Testis (tissue), 3 donors: ENCODE results near the gene SPATA32. TPM values are rescaled to one million over a fixed set of nuclear protein-coding genes. Genes with fewer than 3 reads are reported as not detected.

Experiments
- DNase-seq: peaks from one replicate; pipeline ENCODE4 v3.0.0-alpha.2; 2019
- H3K27ac ChIP-seq, 2 donors: fragments of 200-600 bp; sonication (generic); one replicate each; pipeline ENCODE4 v1.5.1; 2019
- H3K27me3 ChIP-seq: fragments of 200-600 bp; sonication (generic); one replicate; pipeline ENCODE4 v1.5.1; 2019
- H3K36me3 ChIP-seq: fragments of 200-600 bp; sonication (generic); one replicate; pipeline ENCODE4 v1.5.1; 2017; ENCODE audit warnings: low read depth; ENCODE audit errors: missing control alignments
- H3K4me1 ChIP-seq: fragments of 200-600 bp; sonication (generic); one replicate; pipeline ENCODE4 v1.5.1; 2019
- H3K4me3 ChIP-seq, 2 donors: fragments of 200-600 bp; sonication (generic); one replicate each; pipeline ENCODE4 v1.5.1; 2017 to 2019
- H3K9me3 ChIP-seq: fragments of 200-600 bp; sonication (generic); one replicate; pipeline ENCODE4 v1.5.1; 2017
- CTCF ChIP-seq, 3 experiments: fragments of 450-650 bp in 2 of 3; fragments of 200-600 bp in 1 of 3; sonication (generic) in 1 of 3; IDR thresholded peaks; one replicate each; pipeline ENCODE4 v1.5.1; 2016 to 2019; ENCODE audit warnings: antibody characterized with exemption in 3 of 3, mild to moderate bottlenecking in 2 of 3, moderate library complexity in 1 of 3
- POLR2A ChIP-seq: fragments of 450-650 bp; IDR thresholded peaks from one replicate; pipeline ENCODE4 v1.6.1; 2017; ENCODE audit warnings: antibody characterized with exemption, mild to moderate bottlenecking, moderate library complexity
- WGBS, 2 donors: methylation state at CpG; one replicate each; pipeline ENCODE4 v1.1.5; 2018; 5-methylcytosine and 5-hydroxymethylcytosine counted together
- intact Hi-C: fragments of 100-400 bp; cut with DNase I; formaldehyde crosslinking; loops from one replicate; pipeline ENCODE4 v1.15.1; 2023; ENCODE audit warnings: low total_unique reads
- polyA plus RNA-seq: library from polyadenylated mRNA; stranded (reverse); fragments of 350-450 nt; fragmentation: Illumina TruSeq; extraction: RNeasy Lipid Tissue Mini Kit (QIAGEN cat#74804); gene quantifications from one replicate; pipeline ENCODE4 v1.2.3, GENCODE V29; 2014; ENCODE audit warnings: low read depth, low replicate concordance; ENCODE audit not compliant: insufficient read depth
- total RNA-seq, 2 donors: library from RNA; depleted of rRNA; stranded (reverse); fragments of >200 nt; gene quantifications; one replicate each; pipeline ENCODE4 v1.2.3, GENCODE V29; 2016

Gene SPATA32
- total and polyA plus RNA-seq, 3 donors from 2014 or later: 15.5 to 72.0 (median 47.4) TPM

- intact Hi-C loops: loop anchor here (10.0 kb wide), 1 partner anchor 150 kb away; no protein-coding TSS in a partner anchor
- WGBS, 2 donors: 29 to 52% methylated on average over 5 to 6 of the region's 6 CpGs
- no peak for DNase-seq
- no peaks in the 10 kb centered on the region for H3K36me3 ChIP-seq
- TF ChIP-seq CTCF (IDR thresholded peaks at IDR 0.05): no peak
- no peak for TF ChIP-seq POLR2A
- no peaks in the 10 kb centered on the region for H3K9me3 ChIP-seq
- no peak overlapping the region for H3K4me3 ChIP-seq
- no peaks in the 10 kb centered on the region for H3K27me3 ChIP-seq
- H3K27ac ChIP-seq: no peak overlapping the region
- H3K4me1 ChIP-seq: peaks cover 6% of the 10 kb centered on the region
Observed at GRCh38 chr17:45234641-45235415, 27.1 kb downstream of the SPATA32 start.

GRCh38 chr17:45233423-45233924 is 28.4 kb downstream of the SPATA32 start:
- H3K27ac ChIP-seq: no peak overlapping the region
- no peaks in the 10 kb centered on the region for H3K36me3 ChIP-seq
- no peak for DNase-seq
- H3K9me3 ChIP-seq: no peaks in the 10 kb centered on the region
- no peak overlapping the region for H3K4me3 ChIP-seq
- H3K27me3 ChIP-seq: no peaks in the 10 kb centered on the region
- intact Hi-C loops: loop anchor here (10.0 kb wide), 1 partner anchor 151 kb away; no protein-coding TSS in a partner anchor
- H3K4me1 ChIP-seq: peaks cover 6% of the 10 kb centered on the region
- no peak for TF ChIP-seq CTCF (IDR thresholded peaks at IDR 0.05)
- no peak for TF ChIP-seq POLR2A
- WGBS, 2 donors: 44 to 64% methylated on average over 4 to 8 of the region's 8 CpGs

- 81 to 97% methylated on average over 3 to 9 of the region's 9 CpGs for WGBS, 2 donors
- intact Hi-C loops: loop anchor here (10.0 kb wide), 1 partner anchor 152 kb away; no protein-coding TSS in a partner anchor
Observed at GRCh38 chr17:45232514-45233422, 29.1 kb downstream of the SPATA32 start.

More at GRCh38 chr17:45232514-45233422, 29.1 kb downstream of the SPATA32 start:
- DNase-seq: no peak
- Histone ChIP-seq H3K9me3 (no peaks in the 10 kb centered on the region), H3K4me3 (no peak overlapping the region), H3K4me1 (peaks cover 6% of the 10 kb centered on the region), H3K27ac (no peak overlapping the region), H3K36me3 (no peaks in the 10 kb centered on the region), H3K27me3 (no peaks in the 10 kb centered on the region)
- TF ChIP-seq POLR2A (no peak), CTCF (IDR thresholded peaks at IDR 0.05) (no peak)
